NCI-H2196 (cell line): ENCODE measurements around the gene PCDHGA8.
"Not testable (repeated sequence)": the region's sequence is repeated elsewhere in the genome, so short reads cannot be mapped to it uniquely, and the experiment has no call there.

Source experiments
- DNase-seq: peaks from one replicate; lab custom pipeline; 2025; ENCODE audit not compliant: unreplicated experiment; lab: John Stamatoyannopoulos, UW

PCDHGA8 gene

GRCh38 chr5:141399555-141400258, 7.3 kb downstream of the PCDHGA8 start:
- DNase-seq, result no peak

DNA sequence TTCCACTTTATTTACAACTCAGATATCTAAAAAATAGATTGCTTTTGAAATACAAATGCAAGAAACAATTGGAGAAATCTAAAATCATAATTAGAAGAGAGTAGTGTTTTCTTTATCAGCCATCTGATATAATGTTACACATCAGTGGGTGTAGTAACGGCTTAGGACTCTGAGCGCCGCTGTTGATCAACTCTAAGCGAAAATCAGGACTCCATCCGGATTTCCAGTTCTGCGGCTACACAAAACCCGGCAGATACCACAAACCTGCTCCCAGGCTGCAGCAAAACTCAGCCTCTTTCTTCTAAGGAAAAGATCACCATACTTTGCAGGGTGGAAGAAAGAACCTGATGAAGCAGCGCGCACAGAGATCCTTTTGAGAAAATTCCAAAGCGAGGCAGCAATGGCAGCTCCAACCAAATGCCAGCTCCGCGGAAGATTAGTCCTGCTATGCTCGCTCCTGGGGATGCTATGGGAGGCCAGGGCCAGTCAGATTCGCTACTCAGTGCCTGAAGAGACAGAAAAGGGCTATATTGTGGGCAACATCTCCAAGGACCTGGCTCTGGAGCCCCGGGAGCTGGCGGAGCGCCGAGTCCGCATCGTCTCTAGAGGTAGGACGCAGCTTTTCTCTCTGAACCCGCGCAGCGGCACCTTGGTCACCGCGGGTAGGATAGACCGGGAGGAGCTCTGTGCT, 10.3 kb downstream of the PCDHGA8 start, which contains the start of gene PCDHGA9:
Gene PCDHGA9 (plus strand): TSS at position 226 of the 691 bp plus-strand sequence. CDS start 175 bp downstream, at position 401.
- DNase-seq, result peak; percentile 3

- no peak for DNase-seq
Measured at GRCh38 chr5:141403387-141403786, 11.0 kb downstream of the PCDHGA8 start.

- peak; percentile 84 for DNase-seq
Measured at GRCh38 chr5:141407790-141408505, 15.5 kb downstream of the PCDHGA8 start, which contains the start of gene PCDHGB6. Gene PCDHGB6, plus strand, starts transcription at chr5:141408021. Its CDS starts 182 bp downstream, at chr5:141408203.

- no peak for DNase-seq
Measured at GRCh38 chr5:141409598-141410306, 17.3 kb downstream of the PCDHGA8 start.

DNA sequence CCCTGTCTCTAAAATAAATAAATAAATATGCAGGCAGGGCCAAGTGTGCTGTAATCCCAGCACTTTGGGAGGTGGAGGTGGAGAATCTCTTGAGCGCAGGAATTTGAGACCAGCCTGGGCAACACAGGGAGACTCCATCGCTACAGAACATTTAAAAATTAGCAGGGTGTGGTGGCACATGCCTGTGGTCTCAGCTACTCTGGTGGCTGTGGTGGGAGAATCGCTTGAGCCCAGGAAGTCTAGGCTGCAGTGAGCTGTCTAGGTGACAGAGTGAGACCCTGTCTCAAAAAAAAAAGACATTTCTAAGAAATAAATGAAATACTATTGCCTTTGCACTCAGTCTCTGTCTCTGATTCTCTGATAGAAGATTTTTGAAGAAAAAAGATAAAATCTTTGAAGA, 19.1 kb downstream of the PCDHGA8 start:
- no peak for DNase-seq

DNA sequence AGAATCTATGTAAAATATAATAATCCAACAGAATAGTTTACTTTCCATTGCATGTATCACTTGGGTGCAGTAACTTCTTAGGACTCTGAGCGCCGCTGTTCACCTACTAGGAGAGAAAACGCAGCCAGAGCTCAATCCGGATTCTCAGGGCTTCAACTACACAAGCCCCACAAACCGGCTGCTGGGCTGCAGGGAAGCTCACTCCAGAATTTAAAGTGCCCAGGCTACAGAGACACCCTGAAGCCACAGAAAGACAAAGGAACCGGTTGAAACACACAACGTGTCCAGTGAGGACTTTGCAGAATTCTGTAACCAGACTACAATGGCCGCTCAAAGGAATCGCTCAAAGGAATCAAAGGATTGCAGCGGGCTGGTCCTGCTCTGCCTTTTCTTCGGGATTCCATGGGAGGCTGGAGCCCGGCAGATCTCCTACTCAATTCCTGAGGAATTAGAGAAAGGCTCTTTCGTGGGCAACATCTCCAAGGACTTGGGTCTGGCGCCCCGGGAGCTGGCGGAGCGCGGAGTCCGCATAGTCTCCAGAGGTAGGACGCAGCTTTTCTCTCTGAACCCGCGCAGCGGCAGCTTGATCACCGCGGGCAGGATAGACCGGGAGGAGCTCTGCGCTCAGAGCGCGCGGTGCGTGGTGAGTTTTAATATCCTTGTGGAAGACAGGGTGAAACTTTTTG, 20.6 kb downstream of the PCDHGA8 start, which contains the start of gene PCDHGA10:
Gene PCDHGA10 (plus strand): TSS at position 134 of the 686 bp plus-strand sequence. CDS start 189 bp downstream, at position 323.
- no peak for DNase-seq

- no peak for DNase-seq
Measured at GRCh38 chr5:141413540-141414069, 21.2 kb downstream of the PCDHGA8 start.

- DNase-seq, result not testable (repeated sequence)
Measured at GRCh38 chr5:141414548-141415274, 22.3 kb downstream of the PCDHGA8 start.

DNA sequence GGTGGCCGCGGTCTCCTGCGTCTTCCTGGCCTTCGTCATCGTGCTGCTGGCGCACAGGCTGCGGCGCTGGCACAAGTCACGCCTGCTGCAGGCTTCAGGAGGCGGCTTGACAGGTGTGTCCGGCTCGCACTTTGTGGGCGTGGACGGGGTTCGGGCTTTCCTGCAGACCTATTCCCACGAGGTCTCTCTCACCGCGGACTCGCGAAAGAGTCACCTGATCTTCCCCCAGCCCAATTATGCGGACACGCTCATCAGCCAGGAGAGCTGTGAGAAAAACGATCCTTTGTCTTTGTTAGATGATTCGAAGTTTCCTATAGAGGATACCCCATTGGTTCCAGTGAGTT, 22.8 kb downstream of the PCDHGA8 start:
- DNase-seq, result not testable (repeated sequence)

GRCh38 chr5:141417494-141418172, 25.2 kb downstream of the PCDHGA8 start, which contains the start of gene PCDHGB7:
Gene PCDHGB7, plus strand, starts transcription at chr5:141417677. Its CDS starts 183 bp downstream, at chr5:141417860.
- DNase-seq, result not testable (repeated sequence)

DNA sequence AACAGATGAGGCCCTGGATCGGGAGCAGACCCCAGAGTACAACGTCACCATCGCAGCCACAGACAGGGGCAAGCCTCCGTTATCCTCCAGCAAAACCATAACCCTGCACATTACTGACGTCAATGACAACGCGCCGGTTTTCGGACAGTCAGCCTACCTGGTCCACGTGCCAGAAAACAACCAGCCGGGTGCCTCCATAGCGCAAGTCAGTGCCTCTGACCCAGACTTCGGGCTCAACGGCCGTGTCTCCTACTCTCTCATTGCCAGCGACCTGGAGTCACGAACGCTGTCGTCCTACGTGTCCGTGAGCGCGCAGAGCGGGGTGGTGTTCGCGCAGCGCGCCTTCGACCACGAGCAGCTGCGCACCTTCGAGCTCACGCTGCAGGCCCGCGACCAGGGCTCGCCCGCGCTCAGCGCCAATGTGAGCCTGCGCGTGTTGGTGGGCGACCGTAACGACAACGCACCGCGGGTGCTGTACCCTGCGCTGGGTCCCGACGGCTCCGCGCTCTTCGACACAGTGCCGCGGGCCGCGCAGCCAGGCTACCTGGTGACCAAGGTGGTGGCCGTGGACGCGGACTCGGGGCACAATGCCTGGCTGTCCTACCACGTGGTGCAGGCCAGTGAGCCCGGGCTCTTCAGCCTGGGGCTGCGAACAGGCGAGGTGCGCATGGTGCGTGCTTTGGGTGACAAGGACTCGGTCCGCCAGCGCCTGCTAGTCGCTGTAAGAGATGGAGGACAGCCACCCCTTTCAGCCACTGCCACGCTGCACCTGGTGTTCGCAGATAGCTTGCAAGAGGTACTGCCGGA, 26.8 kb downstream of the PCDHGA8 start:
- DNase-seq, result no peak

- no peak for DNase-seq
Measured at GRCh38 chr5:141420855-141421488, 28.5 kb downstream of the PCDHGA8 start, which contains the start of gene PCDHGA11. Gene PCDHGA11, plus strand, starts transcription at chr5:141421051. Its CDS starts 177 bp downstream, at chr5:141421228.

DNA sequence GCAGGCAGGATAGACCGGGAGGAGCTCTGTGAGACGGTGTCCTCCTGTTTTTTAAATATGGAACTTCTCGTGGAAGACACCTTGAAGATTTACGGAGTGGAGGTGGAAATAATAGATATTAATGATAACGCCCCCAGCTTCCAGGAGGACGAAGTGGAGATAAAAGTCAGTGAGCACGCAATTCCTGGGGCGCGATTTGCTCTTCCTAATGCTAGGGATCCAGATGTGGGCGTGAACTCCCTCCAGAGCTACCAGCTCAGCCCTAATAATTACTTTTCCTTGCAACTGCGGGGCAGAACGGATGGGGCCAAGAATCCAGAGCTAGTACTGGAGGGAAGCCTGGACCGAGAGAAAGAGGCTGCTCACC, 29.0 kb downstream of the PCDHGA8 start:
- DNase-seq, result no peak

GRCh38 chr5:141422742-141423291, 30.4 kb downstream of the PCDHGA8 start:
- no peak for DNase-seq

DNA sequence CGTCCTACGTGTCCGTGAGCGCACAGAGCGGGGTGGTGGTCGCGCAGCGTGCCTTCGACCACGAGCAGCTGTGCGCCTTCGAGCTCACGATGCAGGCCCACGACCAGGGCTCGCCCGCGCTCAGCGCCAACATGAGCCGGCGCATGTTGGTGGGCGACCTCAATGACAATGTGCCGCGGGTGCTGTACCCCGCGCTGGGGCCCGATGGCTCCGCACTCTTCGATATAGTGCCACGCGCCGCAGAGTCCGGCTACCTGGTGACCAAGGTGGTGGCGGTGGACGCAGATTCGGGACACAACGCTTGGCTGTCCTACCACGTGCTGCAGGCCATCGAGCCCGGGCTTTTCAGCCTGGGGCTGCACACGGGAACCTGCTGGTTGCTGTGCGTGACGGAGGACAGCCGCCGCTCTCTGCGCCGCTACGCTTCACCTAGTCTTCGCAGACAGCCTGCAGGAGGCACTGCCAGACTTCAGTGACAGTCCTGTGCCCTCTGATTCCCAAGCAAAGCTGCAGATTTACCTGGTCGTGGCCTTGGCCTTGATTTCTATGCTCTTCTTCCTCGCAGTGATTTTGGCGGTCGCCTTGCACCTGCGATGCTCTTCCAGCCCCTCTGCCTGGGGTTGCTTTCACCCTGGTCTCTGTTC, 35.5 kb downstream of the PCDHGA8 start:
- no peak for DNase-seq
